Lower lobe of right lung (tissue), 2 donors: ENCODE results near the gene IER5L. TPM values are rescaled to one million over a fixed set of nuclear protein-coding genes. Genes with fewer than 3 reads are reported as not detected.
A peak's percentile ranks its signal among the peaks of the same experiment; 100 is the strongest.

ENCODE experiments used
- ATAC-seq, 2 donors: fragments of 200-7000 bp; cut with Tn5 transposase; one replicate each; pipeline ENCODE4 v1.9.1; 2020 to 2022; ENCODE audit warnings: mild to moderate bottlenecking in 2 of 2, moderate library complexity in 2 of 2
- DNase-seq: peaks from one replicate; pipeline ENCODE4 v3.0.0-alpha.2; 2020
- H3K27ac ChIP-seq: fragments of 200-600 bp; one replicate; pipeline ENCODE4 v1.8.0; 2022
- H3K27me3 ChIP-seq: fragments of 200-600 bp; one replicate; pipeline ENCODE4 v1.8.0; 2022; ENCODE audit warnings: low read depth
- H3K36me3 ChIP-seq: fragments of 200-600 bp; one replicate; pipeline ENCODE4 v1.8.0; 2022; ENCODE audit warnings: mild to moderate bottlenecking
- H3K4me1 ChIP-seq: fragments of 200-600 bp; one replicate; pipeline ENCODE4 v1.8.0; 2022
- H3K4me3 ChIP-seq: fragments of 200-600 bp; one replicate; pipeline ENCODE4 v1.8.0; 2022; ENCODE audit warnings: mild to moderate bottlenecking
- H3K9me3 ChIP-seq: fragments of 200-600 bp; one replicate; pipeline ENCODE4 v1.8.0; 2022
- CTCF ChIP-seq: fragments of 200-600 bp; IDR thresholded peaks from one replicate; pipeline ENCODE4 v1.8.0; 2022; ENCODE audit warnings: antibody characterized with exemption, mild to moderate bottlenecking
- intact Hi-C: fragments of 100-400 bp; cut with DNase I; formaldehyde crosslinking; loops from one replicate; pipeline ENCODE4 v1.11.0; 2022
- total RNA-seq: library from RNA; stranded (reverse); fragmentation: NEBNext Ultra II Directional; extraction: Animal tissue kit (Norgen Biotek cat#: 25700); gene quantifications from one replicate; pipeline ENCODE4 v1.2.1, GENCODE V29; 2021
- donor health status: DM: no; HTN: yes; CAD: no; lungs with severe emphysema.

Gene IER5L
- total RNA-seq, 1 donor from 2014 or later: 8.7 TPM

- TF ChIP-seq CTCF: no peak
- no peak for DNase-seq
- no peaks in the 10 kb centered on the region for H3K27me3 ChIP-seq
- no peak overlapping the region for H3K27ac ChIP-seq
- H3K36me3 ChIP-seq: peaks cover 50% of the 10 kb centered on the region
- H3K9me3 ChIP-seq: no peaks in the 10 kb centered on the region
- peaks cover 39% of the 10 kb centered on the region for H3K4me1 ChIP-seq
- intact Hi-C loops: no loop called here
- no peak overlapping the region for H3K4me3 ChIP-seq
- ATAC-seq: no peak
Measured at GRCh38 chr9:129148463-129149204, 29.4 kb downstream of the IER5L start.

GRCh38 chr9:129146441-129146941 is 31.6 kb downstream of the IER5L start:
- Histone ChIP-seq H3K27ac (peak overlapping the region; percentile 74), H3K4me3 (no peak overlapping the region), H3K9me3 (no peaks in the 10 kb centered on the region), H3K36me3 (peaks cover 55% of the 10 kb centered on the region), H3K4me1 (peaks cover 60% of the 10 kb centered on the region), H3K27me3 (no peaks in the 10 kb centered on the region)
- DNase-seq (no peak), ATAC-seq (no peak)
- intact Hi-C loops: no loop called here
- TF ChIP-seq CTCF: no peak

- Histone ChIP-seq H3K36me3 (peaks cover 49% of the 10 kb centered on the region), H3K27ac (peak overlapping the region; percentile 74), H3K4me3 (no peak overlapping the region), H3K27me3 (no peaks in the 10 kb centered on the region), H3K9me3 (no peaks in the 10 kb centered on the region), H3K4me1 (peaks cover 67% of the 10 kb centered on the region)
- intact Hi-C loops: no loop called here
- DNase-seq (no peak), ATAC-seq (no peak)
- no peak for TF ChIP-seq CTCF
Measured at GRCh38 chr9:129145841-129146292, 32.2 kb downstream of the IER5L start.

GRCh38 chr9:129145316-129145715 is 32.7 kb downstream of the IER5L start:
- no peak overlapping the region for H3K4me3 ChIP-seq
- intact Hi-C loops: no loop called here
- no peaks in the 10 kb centered on the region for H3K9me3 ChIP-seq
- H3K4me1 ChIP-seq: peaks cover 72% of the 10 kb centered on the region
- DNase-seq: no peak
- H3K27ac ChIP-seq: peak overlapping the region; percentile 74
- no peak for ATAC-seq
- H3K36me3 ChIP-seq: peaks cover 44% of the 10 kb centered on the region
- H3K27me3 ChIP-seq: no peaks in the 10 kb centered on the region
- no peak for TF ChIP-seq CTCF

GRCh38 chr9:129143031-129143927 is 34.8 kb downstream of the IER5L start:
- Histone ChIP-seq H3K4me1 (peaks cover 92% of the 10 kb centered on the region), H3K27me3 (no peaks in the 10 kb centered on the region), H3K9me3 (no peaks in the 10 kb centered on the region), H3K4me3 (peak overlapping the region; percentile 15), H3K27ac (peak overlapping the region; percentile 100), H3K36me3 (peaks cover 35% of the 10 kb centered on the region)
- peak; percentile 51 to 54 for ATAC-seq
- peak; percentile 87 for DNase-seq
- TF ChIP-seq CTCF: peak; percentile 93
- intact Hi-C loops: no loop called here
